Caco-2 (cell line): ENCODE results near the gene ITPRIPL2. TPM values are rescaled to one million over a fixed set of nuclear protein-coding genes. Genes with fewer than 3 reads are reported as not detected.

Source experiments
- BruUV-seq: library from RNA; stranded (reverse); fragments of 400-500 nt; replicated peaks from 2 replicates; lab custom pipeline; 2021; lab: Mats Ljungman, UMichigan
- CTCF ChIA-PET: fragments of 300-600 bp; sonication (Branson Sonifier 250); formaldehyde crosslinking; loops from one replicate; lab custom pipeline; 2022; ENCODE audit warnings: antibody characterized with exemption; lab: Charles Lee
- POLR2A ChIA-PET: fragments of 300-600 bp; sonication (Branson Sonifier 250); formaldehyde crosslinking; loops from one replicate; lab custom pipeline; 2022; ENCODE audit warnings: antibody characterized with exemption; lab: Charles Lee
- DNase-seq, 2 experiments: peaks; one replicate each; pipeline versions ENCODE4 v3.0.0 to v3.0.0-alpha.2; 2020 to 2022
- H3K27me3 ChIP-seq: replicated peaks from 2 replicates; pipeline ENCODE4 v1.6.0; 2011; ENCODE audit warnings: low read length; ENCODE audit not compliant: control insufficient read depth, insufficient read depth
- H3K36me3 ChIP-seq: 2 replicates; pipeline ENCODE4 v1.5.1; 2011; ENCODE audit warnings: low read length; ENCODE audit not compliant: control insufficient read depth, insufficient read depth
- H3K4me1 ChIP-seq: fragments of 250-450 bp; sonication (Bioruptor Pico); 2 replicates; pipeline ENCODE4 v1.5.1; 2020; ENCODE audit warnings: mild to moderate bottlenecking
- H3K4me3 ChIP-seq: 2 replicates; pipeline ENCODE4 v1.5.1; 2011; ENCODE audit warnings: low read depth, mild to moderate bottlenecking, control low read depth, low read length
- H3K9me3 ChIP-seq: fragments of 250-450 bp; sonication (Bioruptor Pico); 2 replicates; pipeline ENCODE4 v1.5.1; 2020; ENCODE audit warnings: mild to moderate bottlenecking, moderate library complexity
- H3K27ac Mint-ChIP-seq: one replicate; pipeline ENCODE4 v1.8.0; 2022; ENCODE audit warnings: mixed read lengths; ENCODE audit not compliant: unreplicated experiment
- H3K27me3 Mint-ChIP-seq: one replicate; pipeline ENCODE4 v1.8.0; 2022; ENCODE audit warnings: mixed read lengths; ENCODE audit not compliant: insufficient read depth, unreplicated experiment
- H3K36me3 Mint-ChIP-seq: one replicate; pipeline ENCODE4 v1.8.0; 2022; ENCODE audit warnings: mild to moderate bottlenecking, mixed read lengths; ENCODE audit not compliant: insufficient read depth, unreplicated experiment
- H3K4me1 Mint-ChIP-seq: one replicate; pipeline ENCODE4 v1.8.0; 2022; ENCODE audit warnings: low read depth, mixed read lengths; ENCODE audit not compliant: unreplicated experiment
- H3K4me3 Mint-ChIP-seq: one replicate; pipeline ENCODE4 v1.8.0; 2022; ENCODE audit warnings: mild to moderate bottlenecking, moderate library complexity, mixed read lengths; ENCODE audit not compliant: unreplicated experiment
- H3K9me3 Mint-ChIP-seq: one replicate; pipeline ENCODE4 v1.8.0; 2022; ENCODE audit warnings: mixed read lengths; ENCODE audit not compliant: unreplicated experiment
- CTCF ChIP-seq, 2 experiments: fragments of 200-600 bp in 1 of 2; IDR thresholded peaks; 1 replicate in 1 of 2; 2 replicates in 1 of 2; pipeline versions ENCODE4 v1.5.1 to v1.8.0; 2011 to 2022; ENCODE audit warnings: antibody characterized with exemption in 1 of 2, control low read depth in 1 of 2, inconsistent platforms in 1 of 2, low read depth in 1 of 2, low read length in 1 of 2, mild to moderate bottlenecking in 1 of 2, moderate library complexity in 1 of 2; ENCODE audit not compliant: insufficient read depth in 1 of 2, severe bottlenecking in 1 of 2, unreplicated experiment in 1 of 2
- intact Hi-C: fragments of 100-400 bp; cut with micrococcal nuclease; formaldehyde crosslinking; loops from one replicate; pipeline ENCODE4 v1.10.0; 2022; ENCODE audit not compliant: unreplicated experiment
- total RNA-seq: library from RNA; stranded (reverse); gene quantifications from 2 replicates; pipeline ENCODE4 v1.2.3, GENCODE V29; 2022

ITPRIPL2 gene
- total RNA-seq, 1 experiment from 2014 or later = 24.5 TPM

DNA sequence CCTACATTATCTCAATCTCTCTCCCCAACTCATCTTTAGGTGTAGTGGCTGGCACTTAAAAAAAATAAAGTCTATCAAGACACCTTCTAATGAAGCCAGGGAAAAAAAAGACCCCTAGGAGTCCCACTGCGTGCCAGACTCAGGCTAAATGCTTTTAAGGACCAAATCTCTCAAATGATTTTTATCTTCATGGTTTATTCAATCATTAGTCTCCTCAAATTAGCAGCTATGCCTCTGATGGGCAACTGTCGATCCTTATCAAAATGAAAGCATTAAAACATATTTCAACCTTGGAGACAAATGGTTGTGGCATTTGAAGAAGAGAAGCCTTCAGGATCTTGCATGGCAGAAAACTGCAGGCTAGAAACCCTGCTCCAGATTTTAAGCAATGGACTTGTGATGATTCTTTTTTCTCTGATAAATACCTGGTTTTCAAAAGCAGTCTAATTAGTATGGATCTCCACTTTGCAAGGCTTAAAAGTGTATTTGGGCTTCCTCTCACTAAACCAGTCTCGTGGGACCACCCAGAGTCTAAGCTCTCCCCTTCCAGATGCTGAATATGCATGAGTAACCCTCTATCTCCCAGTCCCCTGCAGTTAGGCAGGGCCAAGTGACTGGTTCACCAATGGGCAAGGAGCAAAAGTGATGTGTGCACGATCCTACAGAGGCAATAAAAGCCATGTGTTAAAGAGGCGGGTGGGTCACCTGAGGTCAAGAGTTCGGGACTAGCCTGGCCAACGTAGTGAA lies 14.9 kb downstream of the ITPRIPL2 start:
- intact Hi-C loops = no loop called here
- DNase-seq = no peak
- Mint-ChIP-seq H3K27ac (no peak overlapping the region), H3K27me3 (no peaks in the 10 kb centered on the region), H3K4me1 (no peaks in the 10 kb centered on the region), H3K4me3 (no peak overlapping the region), H3K36me3 (no peaks in the 10 kb centered on the region), H3K9me3 (no peaks in the 10 kb centered on the region)
- CTCF ChIA-PET = no interaction called here
- POLR2A ChIA-PET = interaction anchor here (0.5 kb wide), 1 partner anchor 39 kb away, joined by 8 read pairs; no protein-coding TSS in a partner anchor
- no peaks in the 10 kb centered on the region for H3K4me1 ChIP-seq
- H3K9me3 ChIP-seq = no peaks in the 10 kb centered on the region; the same call in 1 of the 2 replicates
- no TSS peak for BruUV-seq
- H3K4me3 ChIP-seq = no peak overlapping the region
- no peaks in the 10 kb centered on the region for H3K36me3 ChIP-seq
- TF ChIP-seq CTCF (IDR thresholded peaks at IDR 0.05; ENCODE audit: insufficient read depth in 1 of 2, low read depth in 1 of 2, low read length in 1 of 2, severe bottlenecking in 1 of 2, unreplicated experiment in 1 of 2) = no peak
- H3K27me3 ChIP-seq = no peaks in the 10 kb centered on the region

DNA sequence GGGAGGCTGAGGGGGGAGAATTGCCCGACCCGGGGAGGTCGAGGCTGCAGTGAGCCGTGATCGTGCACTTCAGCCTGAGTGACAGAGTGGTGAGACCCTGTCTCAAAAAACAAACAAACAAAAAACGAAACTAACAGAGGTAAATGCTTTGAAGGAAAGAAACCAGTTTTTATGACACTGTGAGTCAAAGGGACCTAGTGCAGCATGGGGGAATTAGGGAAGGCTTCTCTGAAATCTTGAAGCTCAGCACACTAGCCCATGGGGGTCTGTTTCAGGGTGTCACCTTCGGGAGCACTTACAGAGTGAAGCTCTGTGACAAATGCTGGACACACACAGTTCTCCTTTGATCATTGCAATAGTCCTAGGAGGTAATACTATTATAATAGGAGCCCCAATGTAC lies 16.6 kb downstream of the ITPRIPL2 start:
- H3K36me3 Mint-ChIP-seq = no peaks in the 10 kb centered on the region
- ChIA-PET CTCF (no interaction called here), POLR2A (no interaction called here)
- no peaks in the 10 kb centered on the region for H3K27me3 ChIP-seq
- H3K4me1 Mint-ChIP-seq = peaks cover under 1% of the 10 kb centered on the region
- H3K4me3 ChIP-seq = no peak overlapping the region
- intact Hi-C loops = no loop called here
- H3K9me3 Mint-ChIP-seq = no peaks in the 10 kb centered on the region
- H3K36me3 ChIP-seq = no peaks in the 10 kb centered on the region
- no TSS peak for BruUV-seq
- DNase-seq = no peak
- TF ChIP-seq CTCF (IDR thresholded peaks at IDR 0.05; ENCODE audit: insufficient read depth in 1 of 2, low read depth in 1 of 2, low read length in 1 of 2, severe bottlenecking in 1 of 2, unreplicated experiment in 1 of 2) = no peak
- H3K4me3 Mint-ChIP-seq = no peak overlapping the region
- peaks cover 2% of the 10 kb centered on the region for H3K4me1 ChIP-seq
- H3K9me3 ChIP-seq = no peaks in the 10 kb centered on the region; the same call in 1 of the 2 replicates
- H3K27ac Mint-ChIP-seq = no peak overlapping the region
- no peaks in the 10 kb centered on the region for H3K27me3 Mint-ChIP-seq

DNA sequence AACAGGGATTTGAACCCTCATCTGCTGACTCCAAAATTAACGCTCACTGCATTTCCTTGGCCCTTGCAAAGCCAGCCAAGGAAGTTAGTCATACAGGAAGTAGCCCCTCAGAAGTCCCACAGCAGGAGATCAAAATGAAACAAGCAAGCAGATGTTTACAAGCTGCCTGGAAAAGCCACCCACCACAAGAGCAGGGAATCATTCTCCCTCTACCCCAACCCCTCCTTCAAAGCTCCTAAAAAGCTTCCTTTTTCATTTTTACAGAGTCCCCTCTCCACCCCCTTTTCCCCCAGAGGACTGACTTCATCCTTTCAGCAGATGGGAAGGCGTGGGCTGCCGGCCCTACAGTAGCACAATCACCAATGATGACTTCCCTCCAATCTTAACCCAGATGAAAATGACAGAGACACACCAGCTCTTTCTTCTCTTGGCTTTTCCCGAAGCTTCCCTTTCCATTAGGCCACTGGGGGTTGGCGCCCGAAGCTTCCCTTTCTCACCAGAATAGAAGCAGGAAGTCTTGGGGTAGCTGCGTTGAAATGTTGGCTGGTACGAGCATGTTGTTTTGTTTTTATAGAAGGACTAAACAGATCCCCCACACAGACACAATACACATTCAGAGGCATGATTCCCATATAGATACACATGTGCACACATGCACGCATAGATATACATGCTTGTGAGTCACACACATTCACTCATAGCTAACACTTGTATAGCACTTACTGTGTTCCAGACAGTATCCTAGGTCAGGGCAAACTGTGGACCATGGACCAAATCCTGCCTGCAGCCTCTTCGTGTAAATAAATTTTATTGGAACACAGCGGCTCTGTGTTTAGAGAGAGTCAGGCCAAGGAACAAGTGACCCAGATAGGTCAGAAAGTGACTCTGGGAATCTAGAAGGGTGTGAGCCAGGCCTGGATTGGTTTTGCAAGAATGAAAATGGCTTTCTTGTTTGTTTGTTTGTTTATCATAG lies 17.4 kb downstream of the ITPRIPL2 start:
- intact Hi-C loops = no loop called here
- H3K4me3 Mint-ChIP-seq = no peak overlapping the region
- H3K27me3 Mint-ChIP-seq = no peaks in the 10 kb centered on the region
- no peak overlapping the region for H3K4me3 ChIP-seq
- no peaks in the 10 kb centered on the region for H3K36me3 ChIP-seq
- H3K4me1 ChIP-seq = peaks cover 10% of the 10 kb centered on the region
- no peak for DNase-seq
- no peaks in the 10 kb centered on the region; the same call in 1 of the 2 replicates for H3K9me3 ChIP-seq
- H3K36me3 Mint-ChIP-seq = no peaks in the 10 kb centered on the region
- peaks cover 8% of the 10 kb centered on the region for H3K4me1 Mint-ChIP-seq
- no peaks in the 10 kb centered on the region for H3K9me3 Mint-ChIP-seq
- ChIA-PET CTCF (no interaction called here), POLR2A (no interaction called here)
- H3K27ac Mint-ChIP-seq = no peak overlapping the region
- TF ChIP-seq CTCF (IDR thresholded peaks at IDR 0.05; ENCODE audit: insufficient read depth in 1 of 2, low read depth in 1 of 2, low read length in 1 of 2, severe bottlenecking in 1 of 2, unreplicated experiment in 1 of 2) = no peak
- H3K27me3 ChIP-seq = no peaks in the 10 kb centered on the region
- BruUV-seq = no TSS peak
